SJCRH30 (cell line): ENCODE results near the gene IER3. TPM values are rescaled to one million over a fixed set of nuclear protein-coding genes. Genes with fewer than 3 reads are reported as not detected.
"Not testable (repeated sequence)": the region's sequence is repeated elsewhere in the genome, so short reads cannot be mapped to it uniquely, and the experiment has no call there.

Source experiments
- DNase-seq, 2 experiments: peaks; one replicate each; pipeline ENCODE4 v3.0.0-alpha.2; 2015 to 2020
- H3K27ac ChIP-seq: fragments of 250-450 bp; sonication (Bioruptor Pico); 2 replicates; pipeline ENCODE4 v1.5.1; 2020; ENCODE audit warnings: mild to moderate bottlenecking, moderate library complexity
- H3K27me3 ChIP-seq: fragments of 250-450 bp; sonication (Bioruptor Pico); 2 replicates; pipeline ENCODE4 v1.5.1; 2020; ENCODE audit warnings: mild to moderate bottlenecking, moderate library complexity
- H3K36me3 ChIP-seq: fragments of 250-450 bp; sonication (Bioruptor Pico); 2 replicates; pipeline ENCODE4 v1.5.1; 2020; ENCODE audit warnings: mild to moderate bottlenecking, moderate library complexity
- H3K4me1 ChIP-seq: fragments of 250-450 bp; sonication (Bioruptor Pico); 2 replicates; pipeline ENCODE4 v1.5.1; 2020; ENCODE audit warnings: mild to moderate bottlenecking, moderate library complexity
- H3K4me3 ChIP-seq: fragments of 250-450 bp; sonication (Bioruptor Pico); 2 replicates; pipeline ENCODE4 v1.5.1; 2020; ENCODE audit warnings: mild to moderate bottlenecking, moderate library complexity
- H3K9me3 ChIP-seq: fragments of 250-450 bp; sonication (Bioruptor Pico); replicated peaks from 2 replicates; pipeline ENCODE4 v1.5.1; 2020; ENCODE audit warnings: mild to moderate bottlenecking, moderate library complexity
- total RNA-seq: library from RNA; depleted of rRNA; stranded (reverse); fragments of >200 nt; shearing (Covaris generic); gene quantifications from 2 replicates; pipeline ENCODE4 v1.2.3, GENCODE V29; 2014

Gene IER3
- total RNA-seq, 1 experiment from 2014 or later = 19.9 TPM

DNA sequence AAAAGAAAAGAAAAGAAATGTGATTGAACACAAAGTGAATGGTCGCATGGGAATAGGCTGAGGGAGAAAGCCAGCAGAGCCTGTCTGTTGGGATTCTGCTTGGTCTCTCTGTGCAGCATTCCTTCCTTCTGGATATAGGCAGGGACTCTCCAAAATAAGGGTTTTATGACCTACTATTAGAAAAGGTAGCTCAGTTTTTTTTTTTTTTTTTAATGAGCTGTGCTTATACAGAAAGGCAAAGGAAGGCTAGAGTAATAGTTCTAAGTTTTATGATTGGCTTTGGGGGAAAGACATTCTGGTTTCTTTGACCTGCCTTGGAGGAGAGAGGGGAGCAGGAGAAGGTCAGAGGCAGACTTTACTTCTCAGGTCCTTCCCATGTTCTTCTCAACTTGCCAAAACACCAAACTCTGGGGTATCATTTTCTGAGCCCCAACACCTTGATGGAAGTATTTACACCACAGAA is 18.8 kb upstream of the IER3 start:
- H3K36me3 ChIP-seq = no peaks in the 10 kb centered on the region
- DNase-seq = no peak
- H3K9me3 ChIP-seq = no peaks in the 10 kb centered on the region
- H3K4me1 ChIP-seq = peaks cover 41% of the 10 kb centered on the region
- peak overlapping the region; percentile 90 for H3K27ac ChIP-seq
- no peaks in the 10 kb centered on the region for H3K27me3 ChIP-seq
- peak overlapping the region; percentile 41; the same call in 1 of the 2 replicates for H3K4me3 ChIP-seq

DNA sequence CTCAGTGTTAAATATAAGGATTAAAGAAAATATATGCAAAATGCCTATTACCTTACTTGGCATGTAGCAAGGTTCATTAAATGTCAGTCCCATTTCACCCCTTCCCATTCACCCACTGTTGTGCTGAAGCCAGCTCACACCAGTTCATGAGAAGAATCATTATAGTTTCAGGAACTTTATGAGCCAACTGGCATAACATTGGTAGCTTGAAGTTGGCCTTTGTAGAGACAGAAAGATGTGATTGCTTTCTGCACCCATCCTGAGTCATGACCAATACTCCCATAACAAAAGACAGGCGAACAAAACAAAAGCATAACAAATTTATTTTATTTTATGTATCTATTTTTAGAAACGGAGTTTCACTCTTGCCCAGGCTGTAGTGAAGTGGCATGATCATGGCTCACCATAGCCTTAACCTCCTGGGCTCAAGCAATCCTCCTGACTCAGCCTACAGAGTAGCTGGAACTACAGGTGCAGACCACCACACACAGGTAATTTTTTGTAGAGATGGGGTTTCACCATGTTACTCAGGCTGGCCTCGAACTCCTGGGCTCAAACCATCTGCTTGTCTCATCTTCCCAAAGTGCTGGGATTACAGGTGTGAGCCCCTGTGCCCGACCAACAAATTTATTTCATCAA is 17.6 kb upstream of the IER3 start:
- H3K4me1 ChIP-seq = peaks cover 41% of the 10 kb centered on the region

DNA sequence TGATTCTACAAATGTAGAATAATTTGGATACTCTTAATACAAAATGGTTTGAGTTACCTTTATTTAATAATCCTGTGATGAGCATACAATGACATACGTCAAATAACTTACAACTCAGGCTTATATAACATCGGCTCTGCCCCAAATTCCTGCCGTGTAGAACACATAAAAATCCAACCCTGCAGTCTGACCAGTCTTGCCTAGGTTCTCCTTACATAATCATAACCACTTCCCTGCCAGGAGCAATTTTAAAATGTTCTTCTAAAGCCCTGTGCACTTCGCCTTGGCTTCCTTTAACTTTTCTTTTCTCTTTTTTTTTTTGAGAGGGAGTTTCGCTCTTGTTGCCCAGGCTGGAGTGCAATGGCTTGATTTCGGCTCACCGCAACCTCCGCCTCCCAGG is 16.2 kb upstream of the IER3 start:
- Histone ChIP-seq H3K36me3 (no peaks in the 10 kb centered on the region), H3K4me1 (peaks cover 37% of the 10 kb centered on the region), H3K4me3 (no peak overlapping the region), H3K9me3 (no peaks in the 10 kb centered on the region), H3K27me3 (no peaks in the 10 kb centered on the region), H3K27ac (no peak overlapping the region)
- no peak for DNase-seq

More for the DNA sequence above, 17.6 kb upstream of the IER3 start:
- DNase-seq = no peak
- Histone ChIP-seq H3K4me3 (no peak overlapping the region), H3K27me3 (no peaks in the 10 kb centered on the region), H3K9me3 (no peaks in the 10 kb centered on the region), H3K27ac (no peak overlapping the region), H3K36me3 (no peaks in the 10 kb centered on the region)

DNA sequence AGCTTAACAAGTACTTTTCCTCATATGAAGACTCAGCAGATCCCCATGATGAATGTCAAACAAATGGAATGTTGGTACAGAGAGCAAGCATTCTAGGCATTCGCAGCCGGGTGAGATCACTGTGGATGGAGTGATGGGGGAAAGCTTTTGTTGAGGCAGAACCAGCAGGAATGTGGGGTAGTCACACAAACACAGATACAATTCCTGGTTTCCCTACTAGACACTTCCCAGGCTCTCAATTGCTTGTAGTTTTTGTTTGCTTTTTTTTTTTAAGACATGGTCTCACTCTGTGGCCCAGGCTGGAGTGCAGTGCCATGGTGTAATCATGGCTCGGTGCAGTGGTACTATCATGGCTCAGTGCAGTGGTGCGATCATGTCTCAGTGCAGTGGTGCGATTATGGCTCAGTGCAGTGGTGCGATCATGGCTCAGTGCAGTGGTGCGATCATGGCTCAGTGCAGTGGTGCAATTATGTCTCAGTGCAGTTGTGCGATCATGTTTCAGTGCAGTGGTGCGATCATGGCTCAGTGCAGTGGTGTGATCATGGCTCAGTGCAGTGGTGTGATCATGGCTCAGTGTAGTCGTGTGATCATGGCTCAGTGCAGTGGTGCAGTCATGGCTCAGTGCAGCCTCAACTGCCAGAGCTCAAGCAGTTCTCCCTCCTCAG is 15.4 kb upstream of the IER3 start:
- H3K36me3 ChIP-seq = no peaks in the 10 kb centered on the region
- no peaks in the 10 kb centered on the region for H3K27me3 ChIP-seq
- no peak overlapping the region for H3K4me3 ChIP-seq
- H3K4me1 ChIP-seq = peaks cover 29% of the 10 kb centered on the region
- H3K9me3 ChIP-seq = no peaks in the 10 kb centered on the region
- peak; percentile 46 to 65 for DNase-seq
- H3K27ac ChIP-seq = peak overlapping the region; percentile 83

- Histone ChIP-seq H3K27me3 (no peaks in the 10 kb centered on the region), H3K27ac (no peak overlapping the region), H3K9me3 (no peaks in the 10 kb centered on the region), H3K4me3 (no peak overlapping the region), H3K36me3 (no peaks in the 10 kb centered on the region), H3K4me1 (peaks cover 24% of the 10 kb centered on the region)
- DNase-seq = no peak
These were observed 13.0 kb upstream of the IER3 start for GRCh38 chr6:30757261-30757904.

DNA sequence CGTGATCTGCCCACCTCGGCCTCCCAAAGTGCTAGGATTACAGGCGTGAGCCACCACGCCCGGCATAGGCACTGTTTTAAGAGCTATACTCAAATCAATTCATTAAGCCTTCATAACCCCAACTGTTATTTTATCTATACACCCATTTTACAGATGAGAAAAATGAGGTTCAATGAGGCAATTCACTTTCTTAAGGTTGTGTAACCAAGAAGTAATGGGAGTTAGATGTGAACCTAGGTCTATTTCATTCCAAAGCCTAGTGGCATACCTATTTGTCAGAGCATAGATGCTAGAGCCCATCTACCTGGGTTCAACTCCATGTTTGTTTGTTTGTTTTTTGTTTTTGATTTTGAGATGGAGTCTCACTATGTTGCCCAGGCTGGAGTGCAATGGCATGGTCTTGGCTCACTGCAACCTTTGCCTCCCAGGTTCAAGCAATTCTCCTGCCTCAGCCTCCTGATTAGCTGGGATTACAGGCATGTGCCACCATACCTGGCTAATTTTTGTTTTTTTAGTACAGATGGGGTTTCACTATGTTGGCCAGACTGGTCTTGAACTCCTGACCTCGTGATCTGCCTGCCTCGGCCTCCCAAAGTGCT is 12.2 kb upstream of the IER3 start:
- H3K4me1 ChIP-seq = peaks cover 30% of the 10 kb centered on the region
- DNase-seq, H3K4me3 ChIP-seq, H3K36me3 ChIP-seq, H3K9me3 ChIP-seq, H3K27ac ChIP-seq, H3K27me3 ChIP-seq: not testable (repeated sequence)

- Histone ChIP-seq H3K4me3 (no peak overlapping the region), H3K27me3 (no peaks in the 10 kb centered on the region), H3K9me3 (no peaks in the 10 kb centered on the region), H3K27ac (no peak overlapping the region), H3K36me3 (no peaks in the 10 kb centered on the region), H3K4me1 (peaks cover 32% of the 10 kb centered on the region)
- no peak for DNase-seq
These were observed 10.3 kb upstream of the IER3 start for GRCh38 chr6:30754631-30755030.

DNA sequence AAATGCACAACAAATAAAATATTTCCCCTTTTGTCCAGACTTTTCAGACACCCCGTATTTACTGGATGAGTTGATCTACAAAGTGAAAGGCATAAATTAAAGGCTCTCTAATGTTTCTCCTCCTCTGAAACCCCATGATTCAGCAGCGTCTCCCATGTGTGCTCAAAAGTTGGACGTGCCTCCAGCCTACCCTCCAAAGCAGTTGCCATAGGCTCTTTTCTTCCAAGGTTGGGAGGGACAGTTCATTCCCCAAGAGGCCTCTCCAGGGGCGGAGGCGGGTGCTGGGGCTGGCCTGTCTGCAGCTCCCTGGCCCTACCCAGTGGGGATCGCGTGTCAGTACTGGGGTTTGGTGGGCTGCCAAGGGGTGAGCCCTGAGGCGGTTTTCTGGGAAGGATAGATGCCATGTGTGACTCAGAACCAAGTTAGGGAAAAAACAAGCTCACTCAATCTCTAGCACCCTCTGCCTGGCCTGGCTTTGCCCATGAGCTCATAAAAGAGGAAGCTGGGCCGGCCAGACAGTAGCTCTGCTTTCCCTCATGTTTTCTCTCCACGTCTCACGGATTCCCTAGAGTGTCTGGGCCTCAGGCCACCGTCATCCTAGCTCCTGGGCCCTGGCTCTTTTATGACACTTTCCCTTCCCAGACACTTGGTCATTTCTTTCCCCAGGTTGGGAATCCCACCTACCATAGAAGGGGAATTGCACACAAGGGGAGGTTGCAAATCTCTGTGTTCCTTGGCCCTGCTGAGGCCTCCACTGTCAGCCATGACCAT is 8.0 kb upstream of the IER3 start:
- Histone ChIP-seq H3K4me1 (peaks cover 22% of the 10 kb centered on the region), H3K4me3 (no peak overlapping the region), H3K27ac (peak overlapping the region; percentile 88), H3K36me3 (no peaks in the 10 kb centered on the region), H3K27me3 (no peaks in the 10 kb centered on the region), H3K9me3 (no peaks in the 10 kb centered on the region)
- DNase-seq = peak; percentile 99 to 100

- H3K4me1 ChIP-seq = peaks cover 22% of the 10 kb centered on the region
- no peak overlapping the region for H3K27ac ChIP-seq
- DNase-seq = no peak
- H3K36me3 ChIP-seq = no peaks in the 10 kb centered on the region
- no peak overlapping the region for H3K4me3 ChIP-seq
- H3K27me3 ChIP-seq = no peaks in the 10 kb centered on the region
- no peaks in the 10 kb centered on the region for H3K9me3 ChIP-seq
These were observed 6.0 kb upstream of the IER3 start for GRCh38 chr6:30750379-30750668.

- Histone ChIP-seq H3K9me3 (no peaks in the 10 kb centered on the region), H3K4me3 (no peak overlapping the region), H3K27me3 (no peaks in the 10 kb centered on the region), H3K27ac (no peak overlapping the region), H3K4me1 (peaks cover 22% of the 10 kb centered on the region), H3K36me3 (no peaks in the 10 kb centered on the region)
- DNase-seq = no peak
These were observed 5.4 kb upstream of the IER3 start for GRCh38 chr6:30749554-30750378.

- no peak for DNase-seq
- H3K27me3 ChIP-seq = no peaks in the 10 kb centered on the region
- H3K4me1 ChIP-seq = peaks cover 22% of the 10 kb centered on the region
- no peak overlapping the region for H3K27ac ChIP-seq
- H3K4me3 ChIP-seq = no peak overlapping the region
- H3K9me3 ChIP-seq = no peaks in the 10 kb centered on the region
- no peaks in the 10 kb centered on the region for H3K36me3 ChIP-seq
These were observed 4.6 kb upstream of the IER3 start for GRCh38 chr6:30748851-30749540.

GRCh38 chr6:30747902-30748769 is 3.8 kb upstream of the IER3 start:
- Histone ChIP-seq H3K4me3 (no peak overlapping the region), H3K36me3 (no peaks in the 10 kb centered on the region), H3K9me3 (no peaks in the 10 kb centered on the region), H3K27me3 (no peaks in the 10 kb centered on the region), H3K4me1 (peaks cover 18% of the 10 kb centered on the region), H3K27ac (no peak overlapping the region)
- DNase-seq = no peak

DNA sequence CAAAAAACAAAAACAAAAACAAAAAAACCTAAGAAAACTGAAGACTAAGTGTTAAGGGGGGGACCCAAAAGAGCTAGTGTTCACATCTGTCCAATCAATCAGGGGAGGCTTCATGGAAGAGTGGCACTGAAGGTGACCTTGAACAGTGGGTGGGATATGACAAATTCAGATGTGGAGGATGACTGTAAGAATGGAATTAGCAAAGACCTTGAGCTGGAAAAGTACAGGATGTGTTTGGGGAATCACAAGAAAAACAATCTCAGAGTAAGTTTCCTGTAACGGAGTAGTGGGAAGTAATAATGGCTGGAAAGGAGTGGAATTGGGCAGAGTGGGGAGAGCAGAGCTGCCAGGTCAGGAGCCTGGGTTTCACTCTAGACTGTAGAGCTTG is 2.9 kb upstream of the IER3 start:
- H3K4me3 ChIP-seq = no peak overlapping the region
- no peak for DNase-seq
- peaks cover 12% of the 10 kb centered on the region for H3K4me1 ChIP-seq
- H3K9me3 ChIP-seq = no peaks in the 10 kb centered on the region
- no peak overlapping the region for H3K27ac ChIP-seq
- H3K36me3 ChIP-seq = no peaks in the 10 kb centered on the region
- H3K27me3 ChIP-seq = no peaks in the 10 kb centered on the region
